Lower leg skin (tissue), 4 donors: ENCODE data around the gene LHFPL3. TPM values are rescaled to one million over a fixed set of nuclear protein-coding genes. Genes with fewer than 3 reads are reported as not detected.

Experiments used
- DNase-seq, 2 donors: peaks; one replicate each; pipeline ENCODE4 v3.0.0-alpha.2; 2019; ENCODE audit warnings: low spot score in 2 of 2
- H3K4me3 ChIP-seq: fragments of 200-600 bp; sonication (generic); 2 replicates; pipeline ENCODE4 v1.5.1; 2017; ENCODE audit warnings: mild to moderate bottlenecking, low read depth; ENCODE audit not compliant: poor library complexity, severe bottlenecking
- POLR2A ChIP-seq, 2 donors: fragments of 450-650 bp; IDR thresholded peaks; one replicate each; pipeline ENCODE4 v1.6.1; 2016 to 2017; ENCODE audit warnings: antibody characterized with exemption in 2 of 2, mild to moderate bottlenecking in 1 of 2, moderate library complexity in 1 of 2
- WGBS, 2 donors: methylation state at CpG; one replicate each; pipeline ENCODE4 v1.1.5; 2018; 5-methylcytosine and 5-hydroxymethylcytosine counted together
- intact Hi-C: fragments of 100-400 bp; cut with DNase I; formaldehyde crosslinking; loops from one replicate; pipeline ENCODE4 v1.15.0; 2023; ENCODE audit warnings: low total_unique reads
- total RNA-seq, 4 donors: library from RNA; depleted of rRNA; stranded (reverse); fragments of >200 nt; gene quantifications; one replicate each; pipeline ENCODE4 v1.1.0, GENCODE V29; 2016
- TF ChIP-seq, protein P1 (sequence below), 3 donors: fragments of 450-650 bp; IDR thresholded peaks; one replicate each; pipeline ENCODE4 v1.5.1; 2016; ENCODE audit warnings: antibody characterized with exemption in 3 of 3, mild to moderate bottlenecking in 3 of 3, moderate library complexity in 2 of 3

The LHFPL3 gene
- total RNA-seq, 4 donors from 2014 or later = 0.16 to 2.4 TPM; not detected in 2

DNA sequence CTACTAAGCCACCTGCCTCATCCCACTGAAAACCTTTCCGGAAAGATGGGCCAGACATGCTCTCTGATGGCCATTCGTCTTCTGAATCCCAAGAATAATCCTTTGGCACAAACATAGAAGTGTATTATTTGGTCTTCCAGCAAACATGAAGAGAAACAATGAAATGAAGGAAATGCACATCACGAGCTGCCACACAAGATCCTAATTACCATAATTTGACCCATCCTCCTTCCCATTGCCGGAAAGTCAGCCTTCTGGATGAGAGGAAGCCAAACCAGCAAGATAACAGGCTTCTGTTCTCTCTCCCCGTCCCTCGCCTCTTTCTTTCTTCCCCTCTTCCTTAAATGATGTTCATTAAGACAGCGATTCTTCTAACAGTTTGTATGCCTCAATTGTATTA is 466.7 kb downstream of the LHFPL3 start:
- TF ChIP-seq, protein P1, sequence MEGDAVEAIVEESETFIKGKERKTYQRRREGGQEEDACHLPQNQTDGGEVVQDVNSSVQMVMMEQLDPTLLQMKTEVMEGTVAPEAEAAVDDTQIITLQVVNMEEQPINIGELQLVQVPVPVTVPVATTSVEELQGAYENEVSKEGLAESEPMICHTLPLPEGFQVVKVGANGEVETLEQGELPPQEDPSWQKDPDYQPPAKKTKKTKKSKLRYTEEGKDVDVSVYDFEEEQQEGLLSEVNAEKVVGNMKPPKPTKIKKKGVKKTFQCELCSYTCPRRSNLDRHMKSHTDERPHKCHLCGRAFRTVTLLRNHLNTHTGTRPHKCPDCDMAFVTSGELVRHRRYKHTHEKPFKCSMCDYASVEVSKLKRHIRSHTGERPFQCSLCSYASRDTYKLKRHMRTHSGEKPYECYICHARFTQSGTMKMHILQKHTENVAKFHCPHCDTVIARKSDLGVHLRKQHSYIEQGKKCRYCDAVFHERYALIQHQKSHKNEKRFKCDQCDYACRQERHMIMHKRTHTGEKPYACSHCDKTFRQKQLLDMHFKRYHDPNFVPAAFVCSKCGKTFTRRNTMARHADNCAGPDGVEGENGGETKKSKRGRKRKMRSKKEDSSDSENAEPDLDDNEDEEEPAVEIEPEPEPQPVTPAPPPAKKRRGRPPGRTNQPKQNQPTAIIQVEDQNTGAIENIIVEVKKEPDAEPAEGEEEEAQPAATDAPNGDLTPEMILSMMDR (IDR thresholded peaks at IDR 0.05) = no peak
- no peak for TF ChIP-seq POLR2A (IDR thresholded peaks at IDR 0.05)
- DNase-seq = no peak
- no peak overlapping the region for H3K4me3 ChIP-seq
- intact Hi-C loops = no loop called here
- 57 to 63% methylated on average over 7 of the region's 7 CpGs for WGBS, 2 donors

DNA sequence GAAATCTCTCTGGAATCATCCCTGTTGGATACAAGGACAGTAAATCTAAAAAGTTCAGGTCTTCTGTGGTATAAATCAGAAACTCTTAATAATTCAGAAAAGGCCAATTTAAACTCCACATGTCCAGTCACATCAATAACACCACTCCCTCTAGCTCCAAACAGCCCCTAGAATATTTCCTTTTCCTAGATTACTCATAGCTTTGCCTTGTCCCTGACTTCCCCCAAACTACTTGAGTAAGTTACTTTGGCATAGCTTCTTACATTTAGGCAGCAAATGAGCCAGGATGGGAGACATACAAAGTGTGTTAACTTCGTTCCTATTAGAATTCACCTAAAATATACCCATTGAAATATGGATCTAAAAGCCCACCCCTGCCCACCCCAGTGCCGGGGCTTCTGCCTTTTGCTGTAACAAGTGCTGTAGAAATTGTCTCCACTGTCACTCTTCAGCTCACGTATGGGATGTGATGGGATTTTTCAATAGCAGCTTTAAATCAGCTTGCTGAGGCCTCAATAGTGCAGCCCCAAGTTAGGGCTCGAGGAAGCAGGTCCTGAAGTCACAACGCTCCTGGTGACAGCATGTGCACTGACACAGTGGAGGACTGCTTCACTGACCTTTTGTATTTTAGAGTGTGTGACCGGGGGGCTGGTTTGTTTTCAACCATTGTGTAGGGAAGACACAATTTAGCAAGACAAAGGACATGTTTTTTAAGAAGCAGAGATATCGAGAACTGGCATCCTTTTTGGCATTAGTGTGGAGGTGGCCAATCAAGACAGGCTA is 467.4 kb downstream of the LHFPL3 start:
- intact Hi-C loops = no loop called here
- no peak overlapping the region for H3K4me3 ChIP-seq
- no peak for TF ChIP-seq POLR2A (IDR thresholded peaks at IDR 0.05)
- TF ChIP-seq, protein P1 (IDR thresholded peaks at IDR 0.05) = no peak
- WGBS, 2 donors = 80 to 81% methylated on average over 7 of the region's 7 CpGs
- DNase-seq = no peak

DNA sequence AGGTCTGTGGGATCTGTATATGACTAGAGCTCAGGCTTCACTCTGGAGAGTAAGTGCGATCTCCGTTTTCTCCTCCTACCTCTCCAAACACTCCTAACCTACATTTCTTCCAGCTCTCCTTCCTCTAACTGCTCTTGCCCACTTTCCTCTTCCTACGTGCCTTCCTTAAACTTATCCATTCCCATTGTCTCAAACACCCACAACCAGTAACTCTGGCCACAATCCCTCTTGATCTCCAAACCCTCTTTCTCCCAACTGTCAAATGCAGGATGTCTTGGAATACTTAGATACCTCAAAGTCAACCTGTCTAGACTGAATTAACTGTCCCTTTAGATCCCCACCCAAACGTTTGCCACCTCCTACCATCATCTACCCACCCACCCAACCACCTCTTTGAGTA is 471.9 kb downstream of the LHFPL3 start:
- intact Hi-C loops = no loop called here
- H3K4me3 ChIP-seq = no peak overlapping the region
- 71 to 72% methylated on average over 4 of the region's 4 CpGs for WGBS, 2 donors
- DNase-seq = no peak
- TF ChIP-seq, protein P1 (IDR thresholded peaks at IDR 0.05) = no peak
- no peak for TF ChIP-seq POLR2A (IDR thresholded peaks at IDR 0.05)

DNA sequence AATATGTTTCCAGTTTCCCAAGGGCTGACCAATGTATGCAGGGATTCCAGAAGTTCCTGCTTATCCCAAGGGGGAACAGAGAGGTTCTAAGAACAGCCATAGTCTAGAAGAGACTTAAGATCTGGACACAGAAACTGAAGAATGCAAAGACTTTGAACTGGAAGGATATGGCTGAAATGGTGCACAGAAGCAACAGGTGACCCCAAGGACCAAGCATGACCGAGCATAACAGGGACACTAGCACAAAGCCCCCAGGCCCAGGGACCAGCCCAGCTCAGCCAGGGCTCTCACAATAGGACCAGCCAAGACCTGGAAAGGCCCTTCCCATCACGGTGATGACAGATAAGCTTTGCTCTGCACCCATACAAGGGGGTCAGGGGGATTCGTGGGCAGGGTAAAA is 472.6 kb downstream of the LHFPL3 start:
- WGBS, 2 donors = 73 to 81% methylated on average over 3 of the region's 3 CpGs
- intact Hi-C loops = no loop called here
- no peak for DNase-seq
- TF ChIP-seq, protein P1 (IDR thresholded peaks at IDR 0.05) = no peak
- no peak for TF ChIP-seq POLR2A (IDR thresholded peaks at IDR 0.05)
- no peak overlapping the region for H3K4me3 ChIP-seq

DNA sequence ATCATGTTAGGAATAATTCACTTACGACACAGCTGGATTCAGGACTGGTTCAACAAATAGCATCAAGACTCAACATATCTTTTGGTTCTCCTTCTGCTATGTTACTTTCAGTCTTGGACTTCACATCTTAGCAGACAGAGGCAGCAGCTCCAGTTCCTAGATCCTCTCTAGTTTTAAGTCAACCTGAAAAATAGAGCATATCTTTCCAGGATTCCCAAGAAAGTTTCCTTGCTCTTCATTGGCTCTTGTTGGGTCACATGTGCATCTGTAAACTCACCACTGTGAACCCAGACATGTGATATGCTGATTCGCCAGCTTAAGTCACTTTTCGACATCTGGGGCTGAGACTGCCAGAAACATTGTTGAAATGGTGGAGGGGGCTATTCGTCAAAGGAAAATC is 475.5 kb downstream of the LHFPL3 start:
- no peak overlapping the region for H3K4me3 ChIP-seq
- 74 to 78% methylated on average over 4 of the region's 4 CpGs for WGBS, 2 donors
- intact Hi-C loops = no loop called here
- TF ChIP-seq, protein P1 (IDR thresholded peaks at IDR 0.05) = no peak
- TF ChIP-seq POLR2A (IDR thresholded peaks at IDR 0.05) = no peak
- no peak for DNase-seq

DNA sequence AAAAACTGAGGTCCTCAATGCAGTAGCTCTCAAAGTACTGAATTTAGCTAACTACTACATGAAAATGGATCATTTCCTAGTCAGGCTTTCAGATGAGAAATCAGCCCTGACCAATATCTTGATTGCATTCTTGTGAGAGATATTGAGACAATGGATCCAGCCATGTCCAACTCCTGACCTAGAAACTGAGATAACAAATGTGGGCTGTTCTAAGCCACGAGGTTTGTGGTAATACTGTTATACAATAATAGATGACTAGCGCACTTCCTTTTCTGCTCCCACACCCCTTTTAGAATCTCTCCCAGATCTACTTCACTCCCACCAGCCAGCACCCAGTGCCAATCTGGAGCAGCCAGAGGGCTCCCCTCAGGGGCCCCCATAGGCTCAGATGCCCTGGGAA is 476.3 kb downstream of the LHFPL3 start:
- no peak for TF ChIP-seq POLR2A (IDR thresholded peaks at IDR 0.05)
- TF ChIP-seq, protein P1 (IDR thresholded peaks at IDR 0.05) = no peak
- 68 to 89% methylated on average over 2 of the region's 2 CpGs for WGBS, 2 donors
- no peak for DNase-seq
- no peak overlapping the region for H3K4me3 ChIP-seq
- intact Hi-C loops = no loop called here
